Measurements from ENCODE around the gene DSG2. TPM values are rescaled to one million over a fixed set of nuclear protein-coding genes. Genes with fewer than 3 reads are reported as not detected.

The DSG2 gene
- total RNA-seq, 5 donors from 2014 or later (not counting 1 experiment from before 2014, with no cell fraction given) = 0.07 to 0.83 (median 0.53) TPM

- no peak overlapping the region for H3K27ac Mint-ChIP-seq
- no peak overlapping the region for H3K4me3 Mint-ChIP-seq
- H3K4me1 Mint-ChIP-seq = no peaks in the 10 kb centered on the region
- WGBS (ENCODE audit: insufficient coverage) = no CpG with 5 or more reads among the region's 1 CpG
- ATAC-seq (replicated peaks in 1 of 4) = no peak
- no peaks in the 10 kb centered on the region for H3K9me3 Mint-ChIP-seq
- POLR2A ChIA-PET = no interaction called here
- DNase-seq = no peak
- no peaks in the 10 kb centered on the region for H3K36me3 Mint-ChIP-seq
- Histone ChIP-seq H3K27ac (ENCODE audit: low read length) (no peak overlapping the region), H3K9me3 (no peaks in the 10 kb centered on the region), H3K4me3 (ENCODE audit: control insufficient read depth in 1 of 2, extremely low read depth in 1 of 2, low read length in 1 of 2) (no peak overlapping the region), H3K4me1 (ENCODE audit: control insufficient read depth in 1 of 2, extremely low read depth in 1 of 2, insufficient read depth in 2 of 2, low read length in 2 of 2) (no peaks in the 10 kb centered on the region), H3K36me3 (ENCODE audit: control insufficient read depth in 2 of 2, extremely low read depth in 1 of 2, insufficient read depth in 1 of 2, low read length in 1 of 2) (no peaks in the 10 kb centered on the region), H3K27me3 (replicated peaks in 1 of 2; ENCODE audit: control insufficient read depth in 2 of 2, extremely low read depth in 1 of 2, insufficient read depth in 2 of 2, low read length in 1 of 2) (no peaks in the 10 kb centered on the region)
- CTCF ChIA-PET = no interaction called here
- peaks cover 0 to 21% of the 10 kb centered on the region in 2 donors for H3K27me3 Mint-ChIP-seq
Observed at GRCh38 chr18:31482051-31482450, 15.9 kb upstream of the DSG2 start.

- ChIA-PET CTCF (no interaction called here), POLR2A (no interaction called here)
- no peaks in the 10 kb centered on the region for H3K9me3 Mint-ChIP-seq
- H3K36me3 Mint-ChIP-seq = no peaks in the 10 kb centered on the region
- Histone ChIP-seq H3K4me1 (ENCODE audit: control insufficient read depth in 1 of 2, extremely low read depth in 1 of 2, insufficient read depth in 2 of 2, low read length in 2 of 2) (no peaks in the 10 kb centered on the region), H3K27ac (ENCODE audit: low read length) (no peak overlapping the region), H3K9me3 (no peaks in the 10 kb centered on the region), H3K27me3 (replicated peaks in 1 of 2; ENCODE audit: control insufficient read depth in 2 of 2, extremely low read depth in 1 of 2, insufficient read depth in 2 of 2, low read length in 1 of 2) (no peaks in the 10 kb centered on the region), H3K36me3 (ENCODE audit: control insufficient read depth in 2 of 2, extremely low read depth in 1 of 2, insufficient read depth in 1 of 2, low read length in 1 of 2) (no peaks in the 10 kb centered on the region), H3K4me3 (ENCODE audit: control insufficient read depth in 1 of 2, extremely low read depth in 1 of 2, low read length in 1 of 2) (no peak overlapping the region)
- no peaks in the 10 kb centered on the region for H3K4me1 Mint-ChIP-seq
- no peak overlapping the region for H3K27ac Mint-ChIP-seq
- no CpG with 5 or more reads among the region's 2 CpGs for WGBS (ENCODE audit: insufficient coverage)
- DNase-seq = no peak
- H3K4me3 Mint-ChIP-seq = no peak overlapping the region
- ATAC-seq (replicated peaks in 1 of 4) = no peak
- H3K27me3 Mint-ChIP-seq = peaks cover 0 to 25% of the 10 kb centered on the region in 2 donors
Observed at GRCh38 chr18:31483396-31483795, 14.6 kb upstream of the DSG2 start.

GRCh38 chr18:31484461-31484860 lies 13.5 kb upstream of the DSG2 start:
- Mint-ChIP-seq H3K27ac (no peak overlapping the region), H3K4me3 (no peak overlapping the region), H3K27me3 (peaks cover 0 to 34% of the 10 kb centered on the region in 2 donors), H3K36me3 (no peaks in the 10 kb centered on the region), H3K4me1 (no peaks in the 10 kb centered on the region), H3K9me3 (peaks cover 0 to 2% (median 0%) of the 10 kb centered on the region in 3 donors)
- no peaks in the 10 kb centered on the region for H3K9me3 ChIP-seq
- no peaks in the 10 kb centered on the region for H3K27me3 ChIP-seq (replicated peaks in 1 of 2; ENCODE audit: control insufficient read depth in 2 of 2, extremely low read depth in 1 of 2, insufficient read depth in 2 of 2, low read length in 1 of 2)
- WGBS (ENCODE audit: insufficient coverage) = no CpG with 5 or more reads among the region's 1 CpG
- H3K36me3 ChIP-seq (ENCODE audit: control insufficient read depth in 2 of 2, extremely low read depth in 1 of 2, insufficient read depth in 1 of 2, low read length in 1 of 2) = no peaks in the 10 kb centered on the region
- H3K4me1 ChIP-seq (ENCODE audit: control insufficient read depth in 1 of 2, extremely low read depth in 1 of 2, insufficient read depth in 2 of 2, low read length in 2 of 2) = no peaks in the 10 kb centered on the region
- POLR2A ChIA-PET = no interaction called here
- ATAC-seq (replicated peaks in 1 of 4) (no peak), DNase-seq (no peak)
- CTCF ChIA-PET = no interaction called here
- no peak overlapping the region for H3K4me3 ChIP-seq (ENCODE audit: control insufficient read depth in 1 of 2, extremely low read depth in 1 of 2, low read length in 1 of 2)
- no peak overlapping the region for H3K27ac ChIP-seq (ENCODE audit: low read length)

- Mint-ChIP-seq H3K4me1 (no peaks in the 10 kb centered on the region), H3K4me3 (no peak overlapping the region), H3K27me3 (peaks cover 0 to 30% of the 10 kb centered on the region in 2 donors), H3K9me3 (peaks cover 0 to 2% (median 0%) of the 10 kb centered on the region in 3 donors), H3K36me3 (no peaks in the 10 kb centered on the region), H3K27ac (no peak overlapping the region)
- DNase-seq = no peak
- CTCF ChIA-PET = no interaction called here
- no peaks in the 10 kb centered on the region for H3K9me3 ChIP-seq
- WGBS (ENCODE audit: insufficient coverage) = no CpG with 5 or more reads among the region's 2 CpGs
- no peak overlapping the region for H3K4me3 ChIP-seq (ENCODE audit: control insufficient read depth in 1 of 2, extremely low read depth in 1 of 2, low read length in 1 of 2)
- POLR2A ChIA-PET = no interaction called here
- no peaks in the 10 kb centered on the region for H3K4me1 ChIP-seq (ENCODE audit: control insufficient read depth in 1 of 2, extremely low read depth in 1 of 2, insufficient read depth in 2 of 2, low read length in 2 of 2)
- H3K27me3 ChIP-seq (replicated peaks in 1 of 2; ENCODE audit: control insufficient read depth in 2 of 2, extremely low read depth in 1 of 2, insufficient read depth in 2 of 2, low read length in 1 of 2) = no peaks in the 10 kb centered on the region
- no peak for ATAC-seq (replicated peaks in 1 of 4)
- no peaks in the 10 kb centered on the region for H3K36me3 ChIP-seq (ENCODE audit: control insufficient read depth in 2 of 2, extremely low read depth in 1 of 2, insufficient read depth in 1 of 2, low read length in 1 of 2)
- H3K27ac ChIP-seq (ENCODE audit: low read length) = no peak overlapping the region
Observed at GRCh38 chr18:31486165-31486564, 11.8 kb upstream of the DSG2 start.

- Mint-ChIP-seq H3K27ac (no peak overlapping the region), H3K36me3 (no peaks in the 10 kb centered on the region), H3K4me3 (no peak overlapping the region), H3K9me3 (peaks cover 0 to 2% (median 0%) of the 10 kb centered on the region in 3 donors), H3K27me3 (peaks cover 0 to 26% of the 10 kb centered on the region in 2 donors), H3K4me1 (no peaks in the 10 kb centered on the region)
- Histone ChIP-seq H3K27me3 (replicated peaks in 1 of 2; ENCODE audit: control insufficient read depth in 2 of 2, extremely low read depth in 1 of 2, insufficient read depth in 2 of 2, low read length in 1 of 2) (no peaks in the 10 kb centered on the region), H3K9me3 (no peaks in the 10 kb centered on the region), H3K4me1 (ENCODE audit: control insufficient read depth in 1 of 2, extremely low read depth in 1 of 2, insufficient read depth in 2 of 2, low read length in 2 of 2) (no peaks in the 10 kb centered on the region), H3K4me3 (ENCODE audit: control insufficient read depth in 1 of 2, extremely low read depth in 1 of 2, low read length in 1 of 2) (no peak overlapping the region), H3K36me3 (ENCODE audit: control insufficient read depth in 2 of 2, extremely low read depth in 1 of 2, insufficient read depth in 1 of 2, low read length in 1 of 2) (no peaks in the 10 kb centered on the region), H3K27ac (ENCODE audit: low read length) (no peak overlapping the region)
- DNase-seq = no peak
- 83% methylated on average over 4 of the region's 9 CpGs for WGBS (ENCODE audit: insufficient coverage)
- ATAC-seq (replicated peaks in 1 of 4) = no peak
- CTCF ChIA-PET = no interaction called here
- POLR2A ChIA-PET = no interaction called here
Observed at GRCh38 chr18:31487246-31488015, 10.5 kb upstream of the DSG2 start.

GRCh38 chr18:31489311-31489710 lies 8.7 kb upstream of the DSG2 start:
- peaks cover 0 to 2% (median 0%) of the 10 kb centered on the region in 3 donors for H3K9me3 Mint-ChIP-seq
- POLR2A ChIA-PET = no interaction called here
- Histone ChIP-seq H3K4me1 (ENCODE audit: control insufficient read depth in 1 of 2, extremely low read depth in 1 of 2, insufficient read depth in 2 of 2, low read length in 2 of 2) (no peaks in the 10 kb centered on the region), H3K27me3 (replicated peaks in 1 of 2; ENCODE audit: control insufficient read depth in 2 of 2, extremely low read depth in 1 of 2, insufficient read depth in 2 of 2, low read length in 1 of 2) (no peaks in the 10 kb centered on the region), H3K9me3 (no peaks in the 10 kb centered on the region), H3K36me3 (ENCODE audit: control insufficient read depth in 2 of 2, extremely low read depth in 1 of 2, insufficient read depth in 1 of 2, low read length in 1 of 2) (no peaks in the 10 kb centered on the region), H3K27ac (ENCODE audit: low read length) (no peak overlapping the region), H3K4me3 (ENCODE audit: control insufficient read depth in 1 of 2, extremely low read depth in 1 of 2, low read length in 1 of 2) (no peak overlapping the region)
- CTCF ChIA-PET = no interaction called here
- ATAC-seq (replicated peaks in 1 of 4) (no peak), DNase-seq (no peak)
- H3K27me3 Mint-ChIP-seq = peaks cover 0 to 23% of the 10 kb centered on the region in 2 donors
- no peaks in the 10 kb centered on the region for H3K4me1 Mint-ChIP-seq
- H3K36me3 Mint-ChIP-seq = no peaks in the 10 kb centered on the region
- H3K27ac Mint-ChIP-seq = no peak overlapping the region
- 57% methylated on average over 1 of the region's 1 CpG for WGBS (ENCODE audit: insufficient coverage)
- no peak overlapping the region for H3K4me3 Mint-ChIP-seq
